HG02870 (cell line): ENCODE measurements around the gene ARMC6.
"Not testable (repeated sequence)": the region's sequence is repeated elsewhere in the genome, so short reads cannot be mapped to it uniquely, and the experiment has no call there.

ENCODE experiments used
- ATAC-seq: cut with Tn5 transposase; IDR thresholded peaks from one replicate; pipeline ENCODE4 v1.9.1; 2021; ENCODE audit warnings: mild to moderate bottlenecking, moderate library complexity; ENCODE audit not compliant: unreplicated experiment

The ARMC6 gene

DNA sequence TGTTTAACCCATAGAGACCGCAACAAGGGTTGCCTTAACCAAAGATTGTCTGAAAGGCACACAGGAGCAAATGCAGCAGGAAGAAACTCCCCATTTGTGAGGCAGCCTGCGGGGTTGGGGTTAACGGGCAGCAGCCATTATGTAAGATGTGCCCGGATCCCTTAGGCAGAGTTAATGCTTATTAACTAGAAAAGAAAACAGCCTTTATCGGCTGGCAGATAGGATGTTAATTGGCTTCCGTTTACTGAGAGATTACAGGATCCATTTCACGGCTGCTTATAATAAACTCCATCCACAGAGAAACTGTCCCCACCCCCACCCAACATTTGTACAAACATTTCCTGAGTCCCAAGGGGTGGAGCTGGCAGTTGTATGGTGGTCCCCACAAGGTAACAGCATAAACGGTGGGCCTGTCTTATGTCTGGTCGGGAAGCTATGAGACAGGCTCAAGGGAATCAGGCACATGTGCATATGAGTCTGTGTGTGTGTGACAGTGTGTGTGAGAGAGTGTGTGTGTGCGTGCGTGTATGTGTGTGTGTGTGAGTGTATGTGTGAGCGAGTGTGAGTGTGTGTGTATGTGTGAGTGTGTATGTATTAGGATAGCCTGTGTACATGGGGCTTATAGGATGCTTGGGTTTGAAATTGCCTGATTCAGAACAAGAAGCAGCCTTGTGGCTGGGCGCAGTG lies 40.9 kb downstream of the ARMC6 start:
- no peak for ATAC-seq

DNA sequence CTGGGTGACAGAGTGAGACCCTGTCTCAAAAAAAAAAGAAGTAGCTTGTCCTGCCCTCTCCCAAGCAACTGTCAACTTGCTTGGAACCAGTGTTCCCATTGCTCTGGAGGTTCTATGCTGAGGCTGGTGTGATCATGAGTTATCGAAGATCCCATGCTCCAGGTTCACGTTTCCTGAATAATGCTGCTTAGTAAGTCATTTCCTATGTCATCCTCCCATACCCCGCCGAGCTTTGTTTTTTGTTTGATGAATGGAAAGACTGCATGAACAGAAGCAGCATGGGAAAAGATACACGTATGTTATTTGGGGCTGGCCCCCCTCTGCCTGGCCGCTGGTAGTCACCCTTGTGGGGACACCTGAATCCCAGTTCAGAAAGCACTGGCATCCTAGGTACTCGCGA lies 41.7 kb downstream of the ARMC6 start:
- no peak for ATAC-seq

DNA sequence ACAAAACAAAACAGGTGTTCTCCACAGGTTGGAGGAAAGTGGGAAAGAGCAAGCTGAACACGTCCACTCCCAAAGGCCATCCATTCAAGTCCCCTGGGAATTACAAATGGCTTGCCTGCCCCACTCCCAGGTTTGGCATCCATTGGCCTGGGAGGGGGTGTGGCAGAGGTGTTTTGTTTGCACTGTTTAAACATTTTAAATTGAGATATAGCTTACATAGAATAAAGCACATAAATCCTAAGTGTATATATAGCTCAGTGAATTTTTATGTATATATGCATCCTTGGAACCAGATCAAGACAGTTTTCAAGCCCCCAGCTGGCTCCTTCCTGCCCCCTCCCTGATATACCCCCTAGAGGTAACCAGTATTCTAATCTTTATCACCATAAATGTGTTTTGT lies 43.1 kb downstream of the ARMC6 start:
- no peak for ATAC-seq

DNA sequence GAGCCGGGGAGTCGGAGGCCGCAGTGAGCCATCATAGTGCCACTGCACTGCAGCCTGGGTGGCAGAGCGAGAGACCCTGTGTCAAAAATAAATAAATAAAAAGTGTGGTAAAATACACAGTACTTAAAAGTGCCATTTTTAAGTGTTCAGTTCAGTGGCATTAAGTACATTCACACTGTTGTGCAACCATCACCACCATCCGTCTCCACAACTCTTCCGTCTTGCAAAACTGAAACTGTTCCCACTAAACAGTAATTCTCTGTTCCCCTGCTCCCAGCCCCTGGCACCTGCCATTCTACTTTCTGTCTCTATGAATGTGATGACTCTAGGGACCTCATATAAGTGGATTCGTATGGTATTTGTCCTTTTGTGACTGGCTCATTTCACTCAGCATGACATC lies 43.7 kb downstream of the ARMC6 start:
- ATAC-seq = no peak

DNA sequence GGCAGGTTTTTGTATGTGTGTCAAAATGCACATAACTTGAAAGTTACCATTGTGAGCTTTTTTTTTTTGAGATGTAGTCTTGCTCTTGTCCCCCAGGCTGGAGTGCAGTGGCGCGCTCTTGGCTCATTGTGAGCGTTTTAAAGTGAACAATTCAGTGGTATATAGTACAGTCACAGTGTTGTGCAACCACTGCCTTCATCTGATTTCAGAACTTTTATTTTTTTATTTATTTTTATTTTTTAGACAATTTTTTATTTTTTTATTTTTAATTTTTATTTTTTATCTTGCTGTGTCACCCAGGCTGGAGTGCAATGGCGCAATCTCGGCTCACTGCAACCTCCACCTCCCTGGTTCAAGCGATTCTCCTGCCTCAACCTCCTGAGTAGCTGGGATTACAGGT lies 45.4 kb downstream of the ARMC6 start:
- no peak for ATAC-seq

DNA sequence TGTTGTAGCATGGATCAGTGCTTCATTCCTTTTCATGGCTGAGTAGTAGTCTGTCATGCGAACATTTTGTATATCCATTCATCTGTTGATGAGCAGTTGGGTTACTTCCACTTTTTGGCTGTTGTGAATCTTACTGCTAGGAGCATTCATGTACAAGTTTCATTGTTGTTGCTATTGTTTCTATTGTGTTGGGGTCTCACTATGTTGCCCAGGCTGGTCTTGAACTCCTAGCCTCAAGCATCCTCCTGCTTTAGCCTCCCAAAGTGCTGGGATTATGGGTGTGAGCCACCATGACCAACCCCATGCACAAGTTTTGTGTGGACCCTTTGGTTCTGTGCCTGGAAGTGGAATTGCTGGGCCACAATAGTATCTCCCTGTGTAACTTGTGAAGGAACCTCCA lies 46.2 kb downstream of the ARMC6 start:
- no peak for ATAC-seq

DNA sequence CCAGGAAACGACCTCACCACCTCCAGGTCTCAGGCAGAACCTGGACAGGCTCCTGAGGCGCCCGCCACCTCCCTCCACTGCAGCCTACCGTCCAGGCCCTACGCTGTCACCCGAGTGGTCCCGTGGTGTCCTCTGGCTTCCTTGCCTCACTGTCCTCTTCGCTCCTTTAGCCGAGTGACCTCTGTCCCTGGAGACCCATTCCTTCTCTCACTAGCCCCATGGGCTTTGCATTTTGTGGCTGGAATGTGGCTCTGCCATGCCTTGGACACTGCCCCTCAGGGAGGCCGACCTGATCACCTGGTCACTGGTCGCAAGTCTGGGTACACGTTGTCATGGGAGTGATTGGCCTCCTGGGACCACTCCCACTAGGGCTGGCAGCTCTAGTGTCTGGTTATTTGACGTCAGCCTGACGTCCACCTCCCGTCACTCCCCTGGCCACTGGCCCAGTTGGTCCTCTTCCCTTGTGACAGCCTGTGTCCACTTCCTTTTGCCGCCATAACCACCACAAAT lies 48.3 kb downstream of the ARMC6 start:
- no peak for ATAC-seq

DNA sequence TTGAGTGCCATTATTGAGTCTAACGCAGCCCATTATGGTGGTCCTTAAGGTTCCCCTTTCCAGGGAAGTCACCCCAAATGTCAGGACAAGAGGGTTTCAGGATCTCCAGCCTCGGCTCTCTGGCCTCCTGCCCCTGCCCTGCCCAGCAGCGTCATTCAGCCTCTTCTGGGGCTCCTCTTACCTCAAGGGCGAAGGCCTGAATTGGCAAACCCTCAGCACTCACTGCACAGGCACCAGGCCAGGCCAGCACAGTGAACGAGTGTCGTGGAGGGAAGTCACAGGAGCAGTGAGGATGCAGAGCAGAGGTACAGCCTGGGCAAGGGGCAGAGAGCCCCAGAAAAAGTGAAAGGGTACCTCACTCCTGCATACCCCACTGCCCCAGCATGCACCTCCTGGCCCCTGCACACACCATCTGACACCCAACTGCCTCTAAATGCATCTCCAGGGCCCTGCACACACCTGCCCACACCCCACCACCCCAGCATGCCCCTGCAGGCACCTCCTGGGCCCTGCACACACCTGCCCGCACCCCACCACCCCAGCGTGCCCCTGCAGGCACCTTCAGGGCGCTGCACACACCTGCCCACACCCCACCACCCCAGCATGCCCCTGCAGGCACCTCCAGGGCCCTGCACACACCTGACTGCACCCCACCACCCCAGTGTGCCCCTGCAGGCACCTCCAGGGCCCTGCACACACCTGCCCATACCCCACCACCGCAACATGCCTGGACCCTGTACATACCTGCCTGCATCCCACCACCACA lies 50.2 kb downstream of the ARMC6 start:
- ATAC-seq = no peak

DNA sequence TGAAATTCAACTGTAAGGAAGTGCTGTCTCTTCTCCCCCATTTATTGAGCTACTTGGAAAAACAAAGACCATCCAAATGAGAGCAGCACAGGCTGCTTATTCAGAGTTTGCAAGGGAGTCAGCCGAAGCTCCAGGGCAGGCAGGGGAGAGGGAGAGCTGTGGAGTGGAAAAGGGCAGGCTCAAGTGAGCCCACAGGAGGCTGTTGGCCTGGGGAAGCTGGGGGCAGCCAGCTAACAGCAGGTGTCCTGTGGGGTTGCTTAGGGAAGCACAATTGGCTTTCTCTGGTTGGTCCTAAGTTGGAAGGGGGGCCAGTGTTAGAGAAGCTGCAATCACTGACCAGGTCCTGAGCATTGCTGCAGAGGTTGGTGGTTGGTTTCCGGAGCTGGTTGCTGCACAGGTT lies 54.3 kb downstream of the ARMC6 start:
- ATAC-seq = no peak

DNA sequence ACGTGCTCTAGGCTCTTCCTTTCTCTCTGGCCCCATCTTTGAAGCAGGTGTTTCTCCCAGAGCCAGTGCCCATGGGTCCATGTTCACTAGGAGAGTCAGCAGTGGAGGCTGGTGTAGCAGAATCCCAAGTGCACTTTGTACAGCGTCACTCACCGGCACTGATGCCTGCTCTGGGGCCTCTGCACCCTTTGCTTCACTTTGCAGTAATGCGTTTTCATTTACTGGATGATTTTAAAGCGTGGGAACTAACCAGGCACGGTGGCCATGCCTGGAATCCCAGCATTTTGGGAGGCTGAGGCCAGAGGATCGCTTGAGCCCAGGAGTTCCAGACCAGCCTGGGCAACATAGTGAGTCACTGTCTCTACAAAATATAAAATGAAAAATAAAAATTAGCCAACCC lies 61.1 kb downstream of the ARMC6 start:
- no peak for ATAC-seq

DNA sequence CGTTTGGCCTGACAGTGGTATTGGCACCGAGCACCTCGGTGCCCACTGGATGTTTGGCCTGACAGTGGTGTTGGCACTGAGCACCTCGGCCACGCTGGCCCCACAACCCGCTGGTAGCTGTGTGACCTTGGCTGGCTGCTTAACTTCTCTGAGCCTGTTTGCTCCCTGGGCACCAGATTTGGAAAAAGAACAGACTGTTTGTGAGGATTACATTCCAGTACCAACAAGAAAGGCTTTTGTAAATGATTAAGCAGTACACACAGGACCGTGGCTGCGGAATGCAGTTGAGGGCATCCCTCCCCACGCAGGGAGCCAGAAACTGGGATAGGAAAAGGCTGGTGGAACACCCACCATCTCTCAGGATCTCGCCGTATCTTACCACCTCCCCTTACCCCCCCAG lies 62.3 kb downstream of the ARMC6 start:
- ATAC-seq = no peak

DNA sequence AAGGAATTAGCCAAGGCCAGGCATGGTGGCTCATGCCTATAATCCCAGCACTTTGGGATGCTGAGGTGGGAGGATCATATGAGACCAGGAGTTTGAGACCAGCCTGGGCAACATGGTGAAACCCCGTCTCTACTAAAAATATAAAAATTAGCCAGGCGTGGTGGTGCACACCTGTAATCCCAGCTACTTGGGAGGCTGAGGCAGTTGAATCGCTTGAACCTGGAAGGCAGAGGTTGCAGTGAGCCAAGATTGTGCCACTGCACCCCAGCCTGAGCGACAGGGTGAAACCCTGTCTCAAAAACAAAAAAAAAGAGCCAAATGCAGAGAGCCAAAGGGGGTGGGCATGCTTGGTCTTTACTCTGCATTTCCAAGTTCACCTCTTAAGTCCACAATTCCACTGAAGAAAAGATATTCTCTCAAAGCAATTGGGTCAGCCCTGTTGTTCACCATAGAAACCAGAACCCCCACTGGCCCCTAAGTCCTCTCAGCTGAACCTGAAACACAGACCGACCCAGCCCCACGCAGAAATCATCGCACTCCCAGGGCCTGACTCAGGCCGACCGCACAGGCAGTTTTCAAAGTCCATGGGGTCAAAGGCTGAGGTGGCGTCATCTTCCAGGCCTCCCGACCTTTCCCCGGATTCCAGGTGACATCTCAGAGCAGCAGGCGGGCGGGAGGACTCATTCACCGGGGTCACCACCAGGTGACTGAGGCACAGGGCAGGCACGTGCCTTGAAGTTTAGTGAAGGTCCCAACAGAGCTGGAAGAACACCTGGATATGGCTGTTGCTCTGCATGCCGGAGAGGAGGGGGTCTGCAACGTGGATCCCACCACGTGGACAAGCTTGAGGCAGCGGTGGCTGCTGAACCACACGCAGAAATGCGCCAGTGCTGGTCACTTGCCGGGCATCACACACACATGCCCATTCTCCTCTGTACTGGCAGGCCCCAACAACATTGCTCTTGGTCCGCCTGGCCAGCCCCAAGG lies 63.5 kb downstream of the ARMC6 start:
- no peak for ATAC-seq

DNA sequence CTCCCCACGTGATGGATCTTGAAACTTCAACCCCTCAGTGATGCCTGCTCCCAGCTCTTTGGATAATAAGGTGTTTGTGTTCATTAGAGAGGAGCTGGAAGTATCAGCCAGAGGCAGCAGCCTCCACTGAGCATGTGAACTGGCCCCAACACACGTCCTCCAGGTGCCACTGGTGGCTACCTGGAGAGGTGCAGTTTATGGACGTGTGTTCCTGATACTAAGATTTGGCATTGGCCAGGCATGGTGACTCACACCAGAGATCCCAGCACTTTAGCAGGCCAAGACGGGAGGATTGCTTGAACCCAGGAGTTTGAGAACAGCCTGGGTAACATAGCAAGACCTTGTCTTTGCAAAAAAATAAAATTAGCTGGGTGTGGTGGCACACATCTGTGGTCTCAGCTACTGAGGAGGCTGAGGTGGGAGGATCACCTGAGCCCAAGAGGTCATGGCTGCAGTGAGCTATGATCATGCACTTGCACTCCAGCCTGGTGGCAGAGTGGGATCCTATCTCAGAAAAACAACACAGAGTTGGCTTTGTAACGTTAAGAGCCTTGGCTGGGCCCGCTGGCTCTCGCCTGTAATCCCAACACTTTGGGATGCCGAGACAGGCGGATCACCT lies 64.8 kb downstream of the ARMC6 start:
- no peak for ATAC-seq

DNA sequence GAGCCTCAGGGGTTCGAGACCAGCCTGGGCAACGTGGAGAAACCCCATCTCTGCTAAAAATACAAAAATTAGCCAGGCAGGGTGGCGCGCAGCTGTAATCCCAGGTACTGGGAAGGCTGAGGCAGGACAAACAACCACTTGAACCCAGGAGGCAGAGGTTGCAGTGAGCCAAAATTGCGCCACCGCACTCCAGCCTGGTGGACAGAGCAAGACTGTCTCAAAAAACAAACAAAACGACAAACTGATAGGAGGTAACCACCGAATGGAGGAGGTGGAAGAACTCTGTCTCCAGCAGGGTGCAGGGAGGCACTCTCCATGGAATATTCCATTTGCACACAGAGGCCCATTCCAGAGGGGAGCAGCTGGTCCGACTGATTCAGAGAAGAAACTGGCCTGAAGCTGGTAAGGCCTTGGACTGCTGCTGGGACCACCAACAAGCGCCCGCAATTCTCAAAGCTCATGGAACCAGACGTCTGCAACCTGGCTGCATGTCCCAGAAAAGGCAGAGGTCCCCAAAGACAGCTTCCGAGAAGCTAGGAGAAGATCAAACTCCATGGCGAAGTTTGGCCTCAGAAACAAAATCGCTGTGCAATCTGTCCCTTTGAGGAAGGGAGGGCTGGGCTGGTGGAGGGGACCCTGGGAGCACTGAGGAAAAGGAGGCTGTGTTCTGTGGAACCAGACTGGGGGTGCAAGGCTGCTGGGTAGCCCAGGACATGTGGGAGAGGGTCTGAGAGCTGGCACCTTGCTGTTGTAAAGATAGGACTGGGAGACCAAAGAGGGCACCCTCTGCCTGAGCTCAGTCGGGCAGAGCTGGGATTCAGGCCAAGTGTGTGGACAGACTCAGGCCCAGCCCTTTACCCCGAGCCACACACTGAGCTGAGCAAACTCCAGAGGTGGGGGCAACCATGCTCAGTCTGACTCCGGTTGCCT lies 65.6 kb downstream of the ARMC6 start:
- ATAC-seq = no peak

DNA sequence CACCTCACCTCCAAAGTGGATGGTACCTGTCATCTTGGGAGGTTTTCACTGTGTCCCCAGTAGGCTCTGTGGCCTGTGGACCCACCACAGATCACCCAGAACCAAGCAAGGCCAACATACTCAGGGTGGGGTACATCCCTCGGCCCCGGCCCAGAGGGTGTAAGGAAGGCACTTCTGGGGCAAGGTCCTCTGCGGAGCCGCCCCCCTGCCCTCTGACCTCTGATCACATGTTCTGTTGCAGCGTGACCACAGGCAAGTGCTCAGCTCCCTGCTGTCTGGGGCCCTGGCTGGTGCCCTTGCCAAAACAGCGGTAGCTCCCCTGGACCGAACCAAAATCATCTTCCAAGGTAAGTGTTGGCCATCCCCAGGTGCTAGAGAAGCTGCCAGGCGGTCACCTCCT lies 68.1 kb downstream of the ARMC6 start:
- no peak for ATAC-seq

DNA sequence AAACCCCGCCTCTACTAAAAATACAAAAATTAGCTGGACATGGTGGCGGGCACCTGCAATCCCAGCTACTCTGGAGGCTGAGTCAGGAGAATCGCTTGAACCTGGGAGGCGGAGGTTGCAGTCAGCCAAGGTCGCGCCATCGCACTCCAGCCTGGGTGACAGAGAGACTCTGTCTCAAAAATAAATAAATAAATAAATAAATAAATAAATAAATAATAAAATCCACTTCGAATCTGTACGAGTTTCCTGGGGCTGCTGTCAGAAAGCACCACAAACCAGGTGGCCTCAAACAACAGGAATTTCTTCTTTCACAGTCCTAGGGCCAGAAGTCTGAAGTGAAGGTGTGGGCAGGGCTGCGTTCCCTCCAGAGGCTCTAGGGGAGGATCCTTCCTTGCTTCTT lies 69.2 kb downstream of the ARMC6 start:
- not testable (repeated sequence) for ATAC-seq

DNA sequence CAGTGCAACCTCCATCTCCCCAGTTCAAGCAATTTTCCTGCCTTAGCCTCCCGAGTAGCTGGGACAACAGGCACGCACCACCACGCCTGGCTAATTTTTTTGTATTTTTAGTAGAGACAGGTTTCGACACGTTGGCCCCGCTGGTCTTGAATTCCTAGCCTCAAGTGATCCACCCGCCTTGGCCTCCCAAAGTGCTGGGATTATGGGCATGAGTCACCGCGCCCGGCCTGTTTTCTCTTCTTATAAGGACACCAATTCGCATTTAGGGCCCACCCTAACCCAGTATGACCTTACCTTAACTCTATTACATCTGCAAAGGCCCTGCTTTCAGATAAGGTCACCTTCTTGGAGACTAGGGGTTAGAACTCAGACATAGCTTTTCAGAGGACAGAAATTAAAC lies 69.8 kb downstream of the ARMC6 start:
- ATAC-seq = no peak

DNA sequence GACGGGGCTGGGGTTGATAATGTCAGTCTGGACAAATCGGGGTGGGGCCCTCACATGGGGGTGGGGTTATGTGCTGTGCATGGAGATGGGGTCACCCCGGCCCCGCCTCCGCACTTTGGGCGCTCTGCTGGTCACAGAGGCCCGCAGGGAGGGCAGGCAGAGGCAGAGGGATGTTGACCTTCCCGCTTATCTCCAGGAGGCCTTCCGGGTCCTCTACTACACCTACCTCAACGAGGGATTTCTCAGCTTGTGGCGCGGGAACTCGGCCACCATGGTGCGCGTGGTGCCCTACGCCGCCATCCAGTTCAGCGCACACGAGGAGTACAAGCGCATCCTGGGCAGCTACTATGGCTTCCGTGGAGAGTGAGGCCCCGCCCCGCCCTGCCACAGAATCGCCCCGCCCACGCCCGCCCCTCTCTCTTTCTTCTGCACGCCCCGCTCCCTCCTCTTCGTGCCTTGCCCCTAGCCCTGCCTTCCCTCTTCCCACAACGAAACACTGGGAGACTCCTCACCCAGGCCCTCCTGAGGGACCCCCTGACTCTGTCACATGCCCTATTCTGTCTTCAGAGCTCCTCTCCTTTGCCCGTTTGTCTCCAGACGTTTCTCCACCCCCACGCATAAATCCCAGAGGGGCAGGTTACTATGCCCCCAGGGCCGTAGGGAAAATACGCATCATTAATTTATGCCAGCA lies 72.1 kb downstream of the ARMC6 start:
- no peak for ATAC-seq

DNA sequence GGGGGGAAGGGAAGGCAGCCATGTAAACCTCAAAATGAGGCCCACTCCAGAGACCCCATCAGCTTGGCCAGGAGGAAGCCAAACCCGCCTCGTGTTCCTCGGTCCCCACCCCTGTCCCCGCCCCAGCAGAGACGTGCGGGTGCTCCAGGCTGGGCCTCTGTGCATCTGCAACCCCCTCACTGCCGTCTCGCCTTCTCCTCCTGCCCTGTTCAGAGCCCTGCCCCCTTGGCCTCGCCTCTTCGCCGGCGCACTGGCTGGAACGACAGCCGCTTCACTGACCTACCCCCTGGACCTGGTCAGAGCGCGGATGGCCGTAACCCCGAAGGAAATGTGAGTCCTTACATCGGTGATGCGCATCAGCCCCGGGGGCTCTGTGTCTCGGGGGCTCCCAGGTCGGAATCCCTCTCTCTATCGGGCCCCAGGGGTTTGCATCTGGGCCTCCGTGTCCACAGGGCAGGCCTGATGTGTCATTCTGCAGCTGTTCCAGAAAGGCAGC lies 72.7 kb downstream of the ARMC6 start:
- ATAC-seq = no peak
